GM12891 (cell line): ENCODE measurements around the gene SSBP4.

Experiments
- PAX5 ChIP-seq: IDR thresholded peaks from 2 replicates; pipeline ENCODE4 v1.6.1; 2011; ENCODE audit warnings: low read length, moderate library complexity, mild to moderate bottlenecking; ENCODE audit not compliant: insufficient read depth, severe bottlenecking
- POLR2A ChIP-seq: IDR thresholded peaks from 2 replicates; pipeline ENCODE4 v1.6.1; 2011; ENCODE audit warnings: low read depth, low read length, control low read depth
- POLR2AphosphoS5 ChIP-seq: IDR thresholded peaks from 2 replicates; pipeline ENCODE4 v1.6.1; 2011; ENCODE audit warnings: low read depth, low read length, control low read depth
- POU2F2 ChIP-seq: IDR thresholded peaks from 2 replicates; pipeline ENCODE4 v1.6.1; 2011; ENCODE audit warnings: low read depth, mild to moderate bottlenecking, control low read depth, low read length, moderate library complexity
- SPI1 ChIP-seq: IDR thresholded peaks from 2 replicates; pipeline ENCODE4 v1.6.1; 2011; ENCODE audit warnings: low read depth, low read length, control low read depth
- TAF1 ChIP-seq: IDR thresholded peaks from 2 replicates; pipeline ENCODE4 v1.6.1; 2011; ENCODE audit warnings: low read depth, low read length, control low read depth

- no peak for TF ChIP-seq POLR2A
- TF ChIP-seq POU2F2 = no peak
- no peak for TF ChIP-seq POLR2AphosphoS5
- TF ChIP-seq TAF1 = no peak
- peak; percentile 25; the same call in 1 of the 2 replicates for TF ChIP-seq SPI1
- no peak for TF ChIP-seq PAX5
Measured at GRCh38 chr19:18377026-18377425, 42.2 kb upstream of the SSBP4 start.
